Breast epithelium (tissue), 4 donors: ENCODE measurements around the gene MKKS. TPM values are rescaled to one million over a fixed set of nuclear protein-coding genes. Genes with fewer than 3 reads are reported as not detected.
"Not testable (repeated sequence)": the region's sequence is repeated elsewhere in the genome, so short reads cannot be mapped to it uniquely, and the experiment has no call there.

Experiments used
- DNase-seq, 2 donors: peaks; one replicate each; pipeline ENCODE4 v3.0.0-alpha.2; 2019; ENCODE audit warnings: low spot score in 2 of 2
- H3K27ac ChIP-seq, 2 donors: fragments of 200-600 bp; sonication (generic) in 1 of 2; one replicate each; pipeline ENCODE4 v1.5.1; 2016 to 2019; ENCODE audit warnings: mild to moderate bottlenecking in 1 of 2
- H3K27me3 ChIP-seq, 2 donors: fragments of 200-600 bp; sonication (generic) in 1 of 2; one replicate each; pipeline versions ENCODE4 v1.5.1 to v1.6.0; 2017 to 2019; ENCODE audit warnings: control low read depth in 1 of 2, mild to moderate bottlenecking in 1 of 2
- H3K36me3 ChIP-seq: fragments of 200-600 bp; one replicate; pipeline ENCODE4 v1.5.1; 2019
- H3K4me1 ChIP-seq, 2 donors: fragments of 200-600 bp; sonication (generic); one replicate each; pipeline ENCODE4 v1.5.1; 2016 to 2019; ENCODE audit warnings: control low read depth in 1 of 2
- H3K4me3 ChIP-seq, 3 donors: fragments of 200-600 bp; sonication (generic); 1 replicate in 2 of 3; 2 replicates in 1 of 3; pipeline ENCODE4 v1.5.1; 2016 to 2019; ENCODE audit warnings: mild to moderate bottlenecking in 3 of 3, moderate library complexity in 2 of 3
- H3K9me3 ChIP-seq, 2 donors: fragments of 200-600 bp; sonication (generic) in 1 of 2; one replicate each; pipeline ENCODE4 v1.5.1; 2016 to 2019; ENCODE audit warnings: control low read depth in 1 of 2
- POLR2A ChIP-seq: fragments of 450-650 bp; IDR thresholded peaks from one replicate; pipeline ENCODE4 v1.6.1; 2016; ENCODE audit warnings: antibody characterized with exemption, mild to moderate bottlenecking, moderate library complexity
- POLR2AphosphoS5 ChIP-seq, 3 donors: sonication (generic); formaldehyde crosslinking; IDR thresholded peaks; one replicate each; pipeline ENCODE4 v1.6.1; 2017; ENCODE audit warnings: antibody characterized with exemption in 3 of 3
- intact Hi-C: fragments of 100-400 bp; cut with DNase I; formaldehyde crosslinking; loops from one replicate; pipeline ENCODE4 v1.15.1; 2023; ENCODE audit warnings: low total_unique reads
- total RNA-seq, 3 donors: library from RNA; depleted of rRNA; stranded (reverse); fragments of >200 nt; gene quantifications; one replicate each; pipeline ENCODE4 v1.1.0, GENCODE V29; 2016
- TF ChIP-seq, protein P1 (sequence below), 3 donors: fragments of 450-650 bp; IDR thresholded peaks; one replicate each; pipeline ENCODE4 v1.5.1; 2016 to 2017; ENCODE audit warnings: antibody characterized with exemption in 3 of 3, mild to moderate bottlenecking in 3 of 3, moderate library complexity in 3 of 3

MKKS gene
- total RNA-seq, 3 donors from 2014 or later, result 12.8 to 14.9 (median 14.7) TPM

DNA sequence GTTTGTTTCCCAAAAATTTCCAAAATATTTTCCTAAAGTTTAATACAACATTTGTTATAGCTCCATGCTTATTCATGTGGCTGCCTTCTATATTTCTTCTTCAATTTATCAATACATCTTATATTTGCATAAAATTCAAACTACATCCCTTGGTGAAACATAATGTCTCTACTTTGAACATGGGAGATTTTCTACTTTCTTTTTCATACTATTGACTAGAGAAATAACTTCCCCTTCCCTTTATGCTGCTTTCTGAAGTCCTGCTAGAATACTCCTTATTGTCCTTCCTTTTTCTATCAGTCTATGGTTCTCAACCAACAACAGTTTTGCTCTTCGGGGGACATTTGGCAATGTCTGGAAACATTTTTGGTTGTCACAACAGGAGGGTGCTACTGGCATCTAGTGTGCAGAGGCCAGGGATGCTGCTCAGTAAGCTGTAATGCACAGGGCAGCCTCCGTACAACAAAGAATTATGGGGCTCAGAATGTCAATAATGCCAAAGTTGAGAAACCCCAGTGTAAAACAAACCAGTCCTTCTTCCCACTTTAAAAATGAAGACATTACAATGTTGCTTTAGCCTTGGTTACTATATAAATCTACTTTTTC, 29.9 kb downstream of the MKKS start:
- Histone ChIP-seq H3K9me3 (no peaks in the 10 kb centered on the region), H3K36me3 (no peaks in the 10 kb centered on the region), H3K27me3 (no peaks in the 10 kb centered on the region), H3K27ac (no peak overlapping the region), H3K4me1 (no peaks in the 10 kb centered on the region), H3K4me3 (no peak overlapping the region)
- intact Hi-C loops, result no loop called here
- DNase-seq, result no peak
- TF ChIP-seq, protein P1, sequence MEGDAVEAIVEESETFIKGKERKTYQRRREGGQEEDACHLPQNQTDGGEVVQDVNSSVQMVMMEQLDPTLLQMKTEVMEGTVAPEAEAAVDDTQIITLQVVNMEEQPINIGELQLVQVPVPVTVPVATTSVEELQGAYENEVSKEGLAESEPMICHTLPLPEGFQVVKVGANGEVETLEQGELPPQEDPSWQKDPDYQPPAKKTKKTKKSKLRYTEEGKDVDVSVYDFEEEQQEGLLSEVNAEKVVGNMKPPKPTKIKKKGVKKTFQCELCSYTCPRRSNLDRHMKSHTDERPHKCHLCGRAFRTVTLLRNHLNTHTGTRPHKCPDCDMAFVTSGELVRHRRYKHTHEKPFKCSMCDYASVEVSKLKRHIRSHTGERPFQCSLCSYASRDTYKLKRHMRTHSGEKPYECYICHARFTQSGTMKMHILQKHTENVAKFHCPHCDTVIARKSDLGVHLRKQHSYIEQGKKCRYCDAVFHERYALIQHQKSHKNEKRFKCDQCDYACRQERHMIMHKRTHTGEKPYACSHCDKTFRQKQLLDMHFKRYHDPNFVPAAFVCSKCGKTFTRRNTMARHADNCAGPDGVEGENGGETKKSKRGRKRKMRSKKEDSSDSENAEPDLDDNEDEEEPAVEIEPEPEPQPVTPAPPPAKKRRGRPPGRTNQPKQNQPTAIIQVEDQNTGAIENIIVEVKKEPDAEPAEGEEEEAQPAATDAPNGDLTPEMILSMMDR (IDR thresholded peaks at IDR 0.05), result no peak
- TF ChIP-seq POLR2A (no peak), POLR2AphosphoS5 (IDR thresholded peaks at IDR 0.05) (no peak)

DNA sequence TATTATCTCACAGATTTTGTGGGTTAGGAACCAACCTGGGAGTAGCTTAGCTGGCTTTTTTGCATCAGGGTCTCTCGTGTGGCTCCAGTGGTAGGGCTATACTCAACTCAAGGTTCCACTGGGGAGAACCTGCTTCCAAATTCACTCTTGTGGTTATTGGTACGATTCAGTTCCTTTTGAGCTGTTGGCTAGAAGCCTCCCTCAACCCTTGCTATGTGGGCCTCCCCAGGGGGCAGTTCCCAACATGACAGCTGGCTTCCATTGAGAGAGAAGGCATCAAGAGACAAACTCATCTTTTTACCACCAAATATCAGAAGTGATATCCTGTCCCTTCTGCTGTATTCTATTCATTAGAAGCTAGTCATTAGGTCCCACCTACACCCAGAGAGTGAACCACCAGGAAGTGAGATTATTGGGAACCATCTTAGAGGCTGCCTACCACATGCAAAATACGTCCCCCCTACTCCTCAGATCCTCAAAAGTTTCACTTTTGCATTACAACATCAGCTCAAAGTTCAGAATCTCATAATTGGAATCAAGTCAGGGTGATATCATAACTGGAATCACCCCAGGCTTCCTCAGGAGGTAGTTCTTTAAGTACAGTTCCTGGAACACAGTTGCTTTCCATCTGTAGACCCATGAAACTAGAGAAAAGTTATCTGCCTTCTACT, 30.9 kb downstream of the MKKS start:
- no peaks in the 10 kb centered on the region for H3K36me3 ChIP-seq
- H3K4me3 ChIP-seq, result no peak overlapping the region
- no peaks in the 10 kb centered on the region for H3K27me3 ChIP-seq
- TF ChIP-seq POLR2A (no peak), POLR2AphosphoS5 (IDR thresholded peaks at IDR 0.05) (no peak)
- TF ChIP-seq, protein P1 (IDR thresholded peaks at IDR 0.05), result no peak
- H3K9me3 ChIP-seq, result no peaks in the 10 kb centered on the region
- DNase-seq, result no peak
- intact Hi-C loops, result no loop called here
- H3K4me1 ChIP-seq, result no peaks in the 10 kb centered on the region
- H3K27ac ChIP-seq, result no peak overlapping the region

DNA sequence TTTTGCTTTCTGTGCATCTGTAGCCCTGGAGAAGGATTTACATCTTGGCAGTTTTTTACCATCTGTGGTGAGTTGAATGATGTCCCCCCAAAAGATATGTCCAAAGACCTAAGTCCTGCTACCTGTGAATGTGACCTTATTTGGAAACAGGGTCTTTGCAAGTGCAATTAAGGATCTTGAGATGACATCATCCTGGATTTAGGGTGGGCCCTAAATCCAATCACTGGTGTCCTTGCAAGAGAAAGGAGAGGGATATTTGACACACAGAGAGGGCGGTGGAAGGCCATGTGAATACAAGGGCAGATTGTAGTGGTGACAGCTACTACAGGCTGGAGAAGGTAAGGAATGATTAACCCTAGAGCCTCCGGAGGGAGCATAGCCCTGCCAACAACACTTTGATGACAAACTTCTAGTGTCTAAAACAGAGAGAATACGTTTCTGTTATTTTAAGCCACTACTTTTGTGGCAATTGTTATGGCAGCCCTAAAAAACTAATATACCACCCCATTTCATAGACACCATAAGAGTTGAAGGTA, 35.1 kb downstream of the MKKS start:
- H3K36me3 ChIP-seq, result no peaks in the 10 kb centered on the region
- TF ChIP-seq POLR2AphosphoS5 (IDR thresholded peaks at IDR 0.05) (no peak), POLR2A (no peak)
- TF ChIP-seq, protein P1 (IDR thresholded peaks at IDR 0.05), result no peak
- no peaks in the 10 kb centered on the region for H3K4me1 ChIP-seq
- intact Hi-C loops, result no loop called here
- no peaks in the 10 kb centered on the region for H3K9me3 ChIP-seq
- DNase-seq, result no peak
- no peaks in the 10 kb centered on the region for H3K27me3 ChIP-seq
- H3K27ac ChIP-seq, result no peak overlapping the region
- no peak overlapping the region for H3K4me3 ChIP-seq

DNA sequence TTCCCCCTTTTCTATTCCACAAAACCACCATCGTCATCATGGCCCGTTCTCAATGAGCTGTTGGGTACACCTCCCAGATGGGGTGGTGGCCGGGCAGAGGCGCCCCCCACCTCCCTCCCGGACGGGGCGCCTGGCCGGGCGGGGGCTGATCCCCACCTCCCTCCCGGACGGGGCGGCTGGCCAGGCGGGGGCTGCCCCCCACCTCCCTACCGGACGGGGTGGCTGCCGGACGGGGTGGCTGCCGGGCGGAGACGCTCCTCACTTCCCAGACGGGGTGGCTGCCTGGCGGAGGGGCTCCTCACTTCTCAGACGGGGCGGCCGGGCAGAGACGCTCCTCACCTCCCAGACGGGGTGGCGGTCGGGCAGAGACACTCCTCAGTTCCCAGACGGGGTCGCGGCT, 39.3 kb downstream of the MKKS start:
- H3K4me3 ChIP-seq, H3K9me3 ChIP-seq, intact Hi-C loops, H3K27ac ChIP-seq, H3K36me3 ChIP-seq, DNase-seq, H3K4me1 ChIP-seq, H3K27me3 ChIP-seq: not testable (repeated sequence)

DNA sequence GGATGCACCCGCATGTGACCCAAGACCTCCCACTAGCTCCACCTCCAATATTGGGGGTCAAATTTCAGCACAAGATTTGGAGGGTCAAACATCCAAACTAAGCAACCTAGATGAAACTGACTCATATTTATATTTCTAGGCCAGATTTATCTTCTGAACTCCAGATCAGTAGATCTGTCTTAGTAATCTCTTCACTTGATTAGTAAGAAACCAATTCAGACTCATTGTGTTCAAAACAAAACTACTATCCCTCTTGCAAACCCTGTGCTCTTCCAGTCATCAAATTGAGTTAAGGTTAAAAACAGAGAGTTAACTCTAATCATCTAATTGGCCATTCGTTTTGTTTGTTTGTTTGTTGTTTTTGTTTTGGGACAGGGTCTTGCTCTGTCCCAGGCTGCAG, 43.3 kb downstream of the MKKS start:
- no peak for TF ChIP-seq POLR2A
- no peak for TF ChIP-seq POLR2AphosphoS5 (IDR thresholded peaks at IDR 0.05)
- TF ChIP-seq, protein P1 (IDR thresholded peaks at IDR 0.05), result no peak
- no peak for DNase-seq
- no peaks in the 10 kb centered on the region for H3K4me1 ChIP-seq
- H3K36me3 ChIP-seq, result no peaks in the 10 kb centered on the region
- no peaks in the 10 kb centered on the region for H3K9me3 ChIP-seq
- no peak overlapping the region for H3K27ac ChIP-seq
- intact Hi-C loops, result no loop called here
- H3K4me3 ChIP-seq, result no peak overlapping the region
- no peaks in the 10 kb centered on the region for H3K27me3 ChIP-seq
